Activated CD8-positive, alpha-beta memory T cell treated with anti-CD3 and anti-CD28 coated beads for 1 hour (primary cell): ENCODE results near the gene CHST8.
"Not testable (repeated sequence)": the region's sequence is repeated elsewhere in the genome, so short reads cannot be mapped to it uniquely, and the experiment has no call there.

ENCODE experiments used
- DNase-seq, 2 donors: peaks; one replicate each; pipeline ENCODE4 v3.0.0-alpha.2; 2020; ENCODE audit warnings: low read depth in 1 of 2; ENCODE audit errors: extremely low read depth in 1 of 2

The CHST8 gene

GRCh38 chr19:33805313-33805712 lies 183.6 kb downstream of the CHST8 start:
- DNase-seq: no peak

GRCh38 chr19:33805840-33806433 lies 184.2 kb downstream of the CHST8 start:
- no peak for DNase-seq

- no peak for DNase-seq
These were observed 184.7 kb downstream of the CHST8 start for GRCh38 chr19:33806434-33806881.

DNA sequence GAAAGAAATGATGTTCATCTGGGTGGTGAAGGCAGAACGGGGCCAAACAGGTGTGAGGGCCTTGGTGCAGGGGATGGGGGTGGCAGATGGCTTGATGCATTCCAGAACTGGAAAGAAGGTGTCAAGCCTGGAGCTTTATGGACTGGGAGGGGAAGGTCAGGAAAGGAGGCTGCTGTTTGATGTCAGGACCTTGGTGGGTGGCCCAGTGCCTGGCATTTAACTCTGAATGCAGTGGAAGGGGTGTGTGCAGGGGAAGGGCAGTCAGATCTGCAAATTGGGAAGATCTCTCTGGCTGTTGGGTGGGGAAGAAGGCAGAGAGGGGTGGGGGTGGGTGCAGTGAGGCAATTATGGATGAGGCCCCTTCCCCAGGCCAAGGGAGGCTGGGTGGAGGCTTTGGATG lies 186.6 kb downstream of the CHST8 start:
- DNase-seq: no peak

- DNase-seq: no peak
These were observed 188.2 kb downstream of the CHST8 start for GRCh38 chr19:33809960-33810359.

- no peak for DNase-seq
These were observed 189.1 kb downstream of the CHST8 start for GRCh38 chr19:33810821-33811220.

GRCh38 chr19:33811246-33811645 lies 189.5 kb downstream of the CHST8 start:
- no peak for DNase-seq

- no peak for DNase-seq
These were observed 190.1 kb downstream of the CHST8 start for GRCh38 chr19:33811736-33812387.

DNA sequence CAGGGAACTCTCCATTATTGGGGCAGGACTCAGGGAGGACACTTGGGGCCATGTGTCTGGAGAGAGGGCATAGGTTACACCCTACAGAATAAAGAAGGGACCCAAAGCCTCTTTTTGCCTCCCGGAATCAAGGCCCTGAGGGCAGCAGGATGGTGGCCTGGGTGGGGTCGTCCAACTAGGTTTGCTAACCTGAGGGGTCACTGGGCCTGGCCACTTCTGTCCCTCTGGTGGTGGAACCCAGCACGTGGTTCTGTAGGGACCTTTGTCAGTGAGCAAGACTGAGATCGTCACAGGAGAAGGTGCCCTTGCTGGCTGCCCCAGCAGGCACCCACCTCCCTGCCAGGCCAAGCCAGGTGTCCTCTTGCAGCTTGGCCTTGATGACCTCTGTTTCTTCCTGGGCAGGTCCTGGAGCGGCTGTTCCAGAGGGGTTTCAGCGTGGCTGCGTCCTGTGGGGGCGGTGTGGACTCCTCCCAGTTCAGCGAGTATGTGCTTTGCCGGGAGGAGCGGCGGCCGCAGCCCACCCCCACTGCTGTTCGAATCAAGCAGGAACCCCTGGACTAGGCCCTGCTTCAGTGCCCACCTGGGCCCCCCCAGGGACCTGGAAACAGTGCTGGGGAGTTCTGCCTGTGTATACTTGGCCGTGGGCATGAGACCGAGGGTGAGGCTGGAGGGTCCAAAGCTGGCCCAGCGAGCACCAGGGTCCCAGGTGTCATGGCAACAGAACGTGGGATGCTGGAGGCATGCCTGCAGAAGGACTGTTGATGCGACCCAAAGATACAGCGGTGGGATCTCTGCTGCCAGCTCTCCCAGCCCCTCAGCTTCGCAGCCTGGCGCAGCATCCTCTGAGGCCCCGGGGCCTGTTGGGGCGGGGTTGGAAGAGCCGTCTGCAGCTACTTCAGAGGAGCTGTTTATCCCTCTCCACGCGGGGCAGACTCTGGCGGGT lies 190.9 kb downstream of the CHST8 start:
- no peak for DNase-seq

- no peak for DNase-seq
These were observed 191.8 kb downstream of the CHST8 start for GRCh38 chr19:33813391-33814101.

GRCh38 chr19:33814181-33815165 lies 192.7 kb downstream of the CHST8 start:
- no peak for DNase-seq

DNA sequence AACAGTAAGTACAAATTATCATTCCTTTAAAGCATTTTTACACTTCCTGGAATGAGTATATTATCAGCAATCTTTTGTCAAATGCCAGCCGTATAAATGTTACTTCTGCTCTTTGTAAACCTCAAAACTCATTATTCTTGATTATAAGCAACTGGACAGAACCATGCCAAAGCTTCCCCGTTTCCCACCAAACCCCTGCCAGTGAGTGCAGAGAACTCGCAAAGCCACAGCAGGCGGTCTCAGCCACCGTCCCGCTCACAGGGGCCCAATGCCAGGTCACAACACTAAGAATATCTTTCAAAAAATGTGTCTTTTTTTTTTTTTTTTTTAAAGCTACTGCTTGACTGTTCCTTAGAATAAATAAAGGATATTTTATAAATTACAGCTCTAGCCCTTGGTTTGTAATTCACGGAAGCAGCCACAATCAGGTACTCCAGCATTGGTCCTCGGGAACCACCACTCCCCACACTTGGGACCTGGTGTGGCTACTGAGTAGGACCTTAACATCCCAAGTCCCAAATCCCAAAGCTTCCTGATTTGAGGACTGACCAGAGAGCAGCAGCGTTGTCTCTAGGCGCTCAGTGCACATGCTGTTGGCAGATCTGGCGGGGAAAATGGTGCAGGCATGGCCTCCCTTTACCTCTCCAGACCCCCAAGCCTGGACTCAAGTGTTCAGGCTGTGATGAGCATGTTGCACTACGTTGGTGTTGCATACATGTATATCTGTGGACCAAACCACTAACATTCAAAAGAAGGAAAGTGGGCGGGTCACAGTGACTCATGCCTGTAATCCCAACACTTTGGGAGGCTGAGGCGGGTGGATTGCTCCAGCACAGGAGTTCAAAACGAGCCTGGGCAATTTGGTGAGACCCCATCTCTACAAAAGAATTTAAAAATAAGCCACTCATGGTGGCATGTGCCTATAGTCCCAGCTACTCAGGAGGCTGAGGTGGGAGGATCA lies 193.9 kb downstream of the CHST8 start:
- no peak for DNase-seq

DNA sequence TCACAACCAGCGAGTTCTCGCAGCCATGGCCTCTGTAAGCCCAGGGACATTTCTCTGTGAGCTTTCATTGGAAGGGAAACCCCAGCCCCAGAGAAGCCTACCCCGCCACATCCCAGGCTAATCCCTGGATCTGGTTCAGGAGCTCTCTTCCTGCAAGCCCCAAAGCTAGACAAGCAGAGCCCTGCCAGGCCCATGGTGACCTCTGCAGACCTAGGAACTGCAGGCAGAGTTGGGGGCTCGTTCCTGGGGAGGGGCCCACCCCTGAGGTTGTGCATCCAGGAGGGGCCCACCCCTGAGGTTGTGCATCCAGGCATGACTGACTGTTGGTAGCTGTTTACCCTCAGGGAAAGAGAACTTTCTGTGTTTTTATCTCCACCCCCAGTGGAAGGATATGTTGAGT lies 196.7 kb downstream of the CHST8 start:
- DNase-seq: no peak

GRCh38 chr19:33819078-33819477 lies 197.3 kb downstream of the CHST8 start:
- DNase-seq: not testable (repeated sequence)

- DNase-seq: no peak
These were observed 197.7 kb downstream of the CHST8 start for GRCh38 chr19:33819506-33819879.

GRCh38 chr19:33819880-33820781 lies 198.4 kb downstream of the CHST8 start:
- DNase-seq: no peak

DNA sequence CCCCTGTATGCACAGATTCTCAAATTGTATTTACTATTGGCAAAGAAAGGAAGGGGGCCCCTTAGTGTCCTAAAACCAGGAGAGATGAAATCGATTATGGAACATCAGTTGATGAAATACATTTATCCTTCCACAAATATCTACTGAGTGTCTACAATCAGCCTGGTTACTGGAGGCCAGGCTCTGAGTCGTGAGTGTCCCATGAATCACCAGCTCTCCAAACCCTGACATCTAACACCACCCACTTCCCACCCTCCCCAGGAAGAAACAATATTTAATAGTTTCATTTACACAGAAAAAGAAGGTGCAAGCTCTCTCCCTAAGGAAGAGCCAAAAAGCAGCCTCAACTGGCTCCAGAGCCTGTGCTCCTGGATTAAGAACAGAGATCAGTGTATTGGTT lies 200.1 kb downstream of the CHST8 start:
- DNase-seq: no peak
